HL-60 (cell line): ENCODE data around the gene ZNF618.

Source experiments
- DNase-seq, 2 experiments: peaks; one replicate each; pipeline ENCODE4 v3.0.0-alpha.2; 2010 to 2020; ENCODE audit warnings: low read depth in 1 of 2, low spot score in 1 of 2
- H3K27ac ChIP-seq: fragments of 250-450 bp; sonication (Bioruptor Pico); replicated peaks from 2 replicates; pipeline ENCODE4 v1.5.1; 2020; ENCODE audit warnings: mild to moderate bottlenecking, moderate library complexity
- H3K27me3 ChIP-seq: fragments of 250-450 bp; sonication (Bioruptor Pico); 2 replicates; pipeline ENCODE4 v1.5.1; 2021; ENCODE audit warnings: mild to moderate bottlenecking, moderate library complexity; ENCODE audit not compliant: insufficient read depth, poor library complexity, severe bottlenecking
- H3K4me3 ChIP-seq: replicated peaks from 2 replicates; pipeline ENCODE4 v1.5.1; 2011; ENCODE audit warnings: mild to moderate bottlenecking, control low read depth, low read length; ENCODE audit not compliant: insufficient read depth
- CTCF ChIP-seq: IDR thresholded peaks from one replicate; pipeline ENCODE4 v1.5.1; 2011; ENCODE audit warnings: low read length, control low read depth, inconsistent platforms; ENCODE audit not compliant: insufficient read depth
- GABPA ChIP-seq: IDR thresholded peaks from 2 replicates; pipeline ENCODE4 v1.6.1; 2012; ENCODE audit warnings: low read depth
- POLR2AphosphoS5 ChIP-seq: IDR thresholded peaks from 2 replicates; pipeline ENCODE4 v1.6.1; 2012; ENCODE audit warnings: low read depth
- REST ChIP-seq: IDR thresholded peaks from 2 replicates; pipeline ENCODE4 v1.6.1; 2012; ENCODE audit warnings: low read depth; ENCODE audit not compliant: insufficient replicate concordance
- SPI1 ChIP-seq: IDR thresholded peaks from 2 replicates; pipeline ENCODE4 v1.6.1; 2012; ENCODE audit warnings: low read depth, mild to moderate bottlenecking, borderline replicate concordance

ZNF618 gene

GRCh38 chr9:113990570-113990907 is 114.4 kb downstream of the ZNF618 start:
- no peak overlapping the region for H3K27ac ChIP-seq
- no peak overlapping the region for H3K4me3 ChIP-seq
- H3K27me3 ChIP-seq = no peaks in the 10 kb centered on the region
- TF ChIP-seq REST = no peak
- no peak for DNase-seq

GRCh38 chr9:113990975-113991471 is 114.9 kb downstream of the ZNF618 start:
- Histone ChIP-seq H3K4me3 (no peak overlapping the region), H3K27me3 (no peaks in the 10 kb centered on the region), H3K27ac (no peak overlapping the region)
- DNase-seq = no peak
- no peak for TF ChIP-seq POLR2AphosphoS5
- TF ChIP-seq SPI1 = no peak
- TF ChIP-seq CTCF = no peak
- no peak for TF ChIP-seq GABPA

GRCh38 chr9:113991714-113992113 is 115.6 kb downstream of the ZNF618 start:
- DNase-seq = no peak
- Histone ChIP-seq H3K27me3 (no peaks in the 10 kb centered on the region), H3K27ac (no peak overlapping the region), H3K4me3 (no peak overlapping the region)
- no peak for TF ChIP-seq CTCF
- no peak for TF ChIP-seq POLR2AphosphoS5
- no peak for TF ChIP-seq REST
- TF ChIP-seq GABPA = no peak
- no peak for TF ChIP-seq SPI1

- TF ChIP-seq POLR2AphosphoS5 (no peak), SPI1 (no peak), REST (no peak), CTCF (no peak), GABPA (no peak)
- no peaks in the 10 kb centered on the region for H3K27me3 ChIP-seq
- no peak overlapping the region for H3K27ac ChIP-seq
- DNase-seq = peak in 1 of 2 experiments; percentile 4
- no peak overlapping the region for H3K4me3 ChIP-seq
Measured at GRCh38 chr9:113992276-113992951, 116.3 kb downstream of the ZNF618 start.
